ENCODE data around the gene SCUBE2. TPM values are rescaled to one million over a fixed set of nuclear protein-coding genes. Genes with fewer than 3 reads are reported as not detected.

SCUBE2 gene
- total and polyA plus RNA-seq, 4 donors, result 0.14 to 1.4 (median 0.42) TPM; not detected in 1

DNA sequence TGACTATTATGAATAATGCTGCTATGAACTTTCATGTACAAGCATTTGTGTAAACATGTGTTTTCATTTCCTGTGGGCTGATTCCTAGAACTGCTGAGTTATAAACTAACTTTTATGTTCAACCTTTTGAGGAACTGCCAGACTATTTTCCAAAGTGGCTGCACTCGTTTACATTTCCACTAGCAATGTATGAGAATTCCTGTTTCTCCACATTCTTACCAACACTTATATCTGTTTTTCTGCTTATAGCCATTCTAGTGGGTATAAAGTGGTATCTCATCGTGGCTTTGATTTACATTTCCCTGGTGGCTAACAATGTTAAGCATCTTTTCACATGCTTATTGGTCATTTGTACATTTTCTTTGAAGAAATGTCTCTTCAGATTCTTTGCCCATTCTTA is 35.2 kb upstream of the SCUBE2 start:
- no peak overlapping the region for H3K27ac ChIP-seq (ENCODE audit: low read depth in 1 of 2, low read length in 2 of 2)
- no peaks in the 10 kb centered on the region for H3K4me1 ChIP-seq (ENCODE audit: control insufficient read depth in 4 of 4, insufficient read depth in 4 of 4, low read length in 3 of 4)
- no peaks in the 10 kb centered on the region for H3K9me3 ChIP-seq (ENCODE audit: control insufficient read depth in 4 of 4, low read length in 3 of 4)
- no peak for TF ChIP-seq CTCF (IDR thresholded peaks at IDR 0.05; ENCODE audit: low read depth, low read length, missing input control)
- no peak for TF ChIP-seq RXRA (IDR thresholded peaks at IDR 0.05)
- no peak for TF ChIP-seq EGR1 (IDR thresholded peaks at IDR 0.05; ENCODE audit: low read depth in 2 of 2)
- no peak for TF ChIP-seq FOXA2 (IDR thresholded peaks at IDR 0.05)
- no peak for TF ChIP-seq FOXA1 (IDR thresholded peaks at IDR 0.05)
- no peak for TF ChIP-seq JUND (IDR thresholded peaks at IDR 0.05)
- TF ChIP-seq YY1 (IDR thresholded peaks at IDR 0.05), result no peak
- TF ChIP-seq GABPA (IDR thresholded peaks at IDR 0.05 in 1 of 2, conservative IDR thresholded peaks at IDR 0.05 in 1 of 2), result no peak
- TF ChIP-seq, protein P1, sequence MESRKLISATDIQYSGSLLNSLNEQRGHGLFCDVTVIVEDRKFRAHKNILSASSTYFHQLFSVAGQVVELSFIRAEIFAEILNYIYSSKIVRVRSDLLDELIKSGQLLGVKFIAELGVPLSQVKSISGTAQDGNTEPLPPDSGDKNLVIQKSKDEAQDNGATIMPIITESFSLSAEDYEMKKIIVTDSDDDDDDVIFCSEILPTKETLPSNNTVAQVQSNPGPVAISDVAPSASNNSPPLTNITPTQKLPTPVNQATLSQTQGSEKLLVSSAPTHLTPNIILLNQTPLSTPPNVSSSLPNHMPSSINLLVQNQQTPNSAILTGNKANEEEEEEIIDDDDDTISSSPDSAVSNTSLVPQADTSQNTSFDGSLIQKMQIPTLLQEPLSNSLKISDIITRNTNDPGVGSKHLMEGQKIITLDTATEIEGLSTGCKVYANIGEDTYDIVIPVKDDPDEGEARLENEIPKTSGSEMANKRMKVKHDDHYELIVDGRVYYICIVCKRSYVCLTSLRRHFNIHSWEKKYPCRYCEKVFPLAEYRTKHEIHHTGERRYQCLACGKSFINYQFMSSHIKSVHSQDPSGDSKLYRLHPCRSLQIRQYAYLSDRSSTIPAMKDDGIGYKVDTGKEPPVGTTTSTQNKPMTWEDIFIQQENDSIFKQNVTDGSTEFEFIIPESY (IDR thresholded peaks at IDR 0.05), result no peak
- TF ChIP-seq ATF3 (IDR thresholded peaks at IDR 0.05), result no peak
- TF ChIP-seq, protein P2, sequence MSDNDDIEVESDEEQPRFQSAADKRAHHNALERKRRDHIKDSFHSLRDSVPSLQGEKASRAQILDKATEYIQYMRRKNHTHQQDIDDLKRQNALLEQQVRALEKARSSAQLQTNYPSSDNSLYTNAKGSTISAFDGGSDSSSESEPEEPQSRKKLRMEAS (IDR thresholded peaks at IDR 0.05), result no peak
- no peak for TF ChIP-seq HNF4G (IDR thresholded peaks at IDR 0.05)
- no peak for TF ChIP-seq REST (IDR thresholded peaks at IDR 0.05)
- TF ChIP-seq SP1 (IDR thresholded peaks at IDR 0.05), result no peak
- no peak for TF ChIP-seq HNF4A (conservative IDR thresholded peaks at IDR 0.05)
- no peak for DNase-seq (ENCODE audit: low spot score)
- H3K9ac ChIP-seq (ENCODE audit: low read depth in 1 of 2, low read length in 2 of 2), result no peak overlapping the region
- WGBS, result 75% methylated on average over 2 of the region's 2 CpGs
- no peaks in the 10 kb centered on the region for H3K36me3 ChIP-seq (ENCODE audit: control insufficient read depth in 4 of 4, insufficient read depth in 3 of 4, low read depth in 1 of 4, low read length in 3 of 4)
- H3K27me3 ChIP-seq (ENCODE audit: control insufficient read depth in 4 of 4, insufficient read depth in 4 of 4, low read length in 3 of 4), result no peaks in the 10 kb centered on the region
- no peak overlapping the region for H3K4me3 ChIP-seq (ENCODE audit: low read depth in 1 of 3, low read length in 3 of 3)
